GM13976 (cell line): ENCODE measurements around the gene ZBTB3.

Experiments
- DNase-seq: peaks from one replicate; pipeline ENCODE4 v3.0.0; 2012; ENCODE audit warnings: low spot score
- CTCF ChIP-seq: IDR thresholded peaks from 2 replicates; pipeline ENCODE4 v1.5.1; 2012; ENCODE audit warnings: borderline replicate concordance, mild to moderate bottlenecking; ENCODE audit not compliant: insufficient read depth; ENCODE audit errors: extremely low read depth, missing control alignments, control extremely low read depth
- in situ Hi-C: fragments of 300-500 bp; cut with MboI; formaldehyde crosslinking; loops from one replicate; pipeline ENCODE4 v1.12.0; 2022; ENCODE audit warnings: low sequenced_read_pairs, mixed read lengths, inconsistent platforms; ENCODE audit not compliant: unreplicated experiment

ZBTB3 gene

GRCh38 chr11:62726156-62726914 lies 27.6 kb downstream of the ZBTB3 start:
- in situ Hi-C loops, result no loop called here
- no peak for DNase-seq
- TF ChIP-seq CTCF, result no peak

- in situ Hi-C loops, result no loop called here
- no peak for TF ChIP-seq CTCF
- no peak for DNase-seq
These were observed 28.3 kb downstream of the ZBTB3 start for GRCh38 chr11:62725646-62726045.

DNA sequence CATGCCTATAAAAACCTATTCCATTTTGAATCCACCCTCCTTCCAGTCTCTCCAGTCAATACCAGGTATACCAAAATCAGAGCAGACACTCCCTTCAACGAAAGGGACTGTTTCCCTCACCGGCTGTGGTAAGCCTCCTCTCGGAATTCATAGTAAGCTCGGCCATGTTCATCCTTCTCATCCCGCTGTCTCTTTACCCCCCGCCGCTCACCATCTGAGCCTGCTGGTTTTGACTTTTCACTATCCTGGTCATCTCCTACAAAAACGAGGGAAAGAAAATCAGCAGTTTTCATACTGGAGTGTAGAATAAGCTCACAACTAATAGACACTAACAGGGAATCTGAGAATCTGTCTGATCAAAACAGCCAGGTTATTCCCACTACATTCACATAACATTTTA lies 29.8 kb downstream of the ZBTB3 start:
- TF ChIP-seq CTCF, result no peak
- DNase-seq, result no peak
- in situ Hi-C loops, result no loop called here

DNA sequence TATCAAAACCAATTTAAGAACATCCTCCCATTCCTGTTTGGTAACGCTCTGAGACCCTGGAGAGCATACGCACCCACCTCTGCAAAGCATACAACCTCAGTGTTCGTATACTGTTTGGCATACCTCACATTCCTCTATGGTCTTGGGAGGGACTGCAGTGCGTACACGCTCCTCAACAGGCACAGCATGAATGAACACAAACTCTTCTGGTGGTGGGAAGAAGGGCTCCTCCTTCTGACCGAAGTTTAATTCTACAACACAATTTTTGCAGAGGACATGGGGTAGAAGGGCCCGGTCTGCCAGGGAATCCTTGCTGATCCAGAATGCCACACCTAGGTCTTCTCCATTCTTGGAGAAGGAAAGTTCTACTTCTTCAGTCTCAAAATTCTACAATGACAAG lies 32.0 kb downstream of the ZBTB3 start:
- TF ChIP-seq CTCF, result no peak
- no peak for DNase-seq
- in situ Hi-C loops, result no loop called here

DNA sequence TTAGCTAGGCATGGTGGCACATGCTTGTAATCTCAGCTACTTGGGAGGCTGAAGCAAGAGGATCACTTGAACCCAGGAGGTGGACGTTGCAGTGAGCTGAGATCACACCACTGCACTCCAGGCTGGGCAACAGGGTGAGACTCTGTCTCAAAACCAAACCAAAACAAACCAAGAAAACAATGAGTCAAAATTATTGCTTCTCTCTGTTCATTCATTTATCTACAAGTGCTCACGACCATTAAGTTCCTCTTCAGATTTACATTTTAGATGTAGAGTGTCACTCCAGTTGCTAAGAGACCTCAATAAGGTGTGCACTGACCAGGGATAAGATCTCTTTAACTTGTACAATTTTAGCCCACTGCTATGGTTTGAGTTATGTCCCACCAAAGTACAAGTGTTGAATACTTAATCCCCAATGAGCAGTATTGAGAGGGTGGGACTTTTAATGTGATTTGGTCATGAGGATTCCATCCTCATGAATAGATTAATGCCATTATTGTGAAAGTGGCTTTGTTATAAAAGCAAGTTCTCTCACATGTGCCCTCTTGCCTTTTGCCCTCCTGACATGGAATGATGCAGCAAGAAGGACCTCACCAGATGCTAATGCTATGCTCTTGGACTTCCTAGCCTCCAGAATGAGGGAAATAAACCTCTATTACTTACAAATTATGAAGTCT lies 34.5 kb downstream of the ZBTB3 start:
- in situ Hi-C loops, result no loop called here
- DNase-seq, result no peak
- TF ChIP-seq CTCF, result no peak

GRCh38 chr11:62716816-62717215 lies 37.1 kb downstream of the ZBTB3 start:
- DNase-seq, result no peak
- in situ Hi-C loops, result no loop called here
- TF ChIP-seq CTCF, result no peak
